Astrocyte (in vitro differentiated cells and primary cell): Measurements from ENCODE around the gene OGFOD2.

Experiments
- EZH2 ChIP-seq: IDR thresholded peaks from 2 replicates; pipeline ENCODE4 v1.6.1; 2012; ENCODE audit warnings: mild to moderate bottlenecking, low read length, inconsistent platforms; ENCODE audit not compliant: insufficient read depth
- TF ChIP-seq, protein P1 (sequence below): IDR thresholded peaks from 2 replicates; pipeline ENCODE4 v1.5.1; 2011; ENCODE audit warnings: low read depth, mild to moderate bottlenecking, inconsistent platforms, low read length, moderate library complexity; ENCODE audit not compliant: insufficient read depth

GRCh38 chr12:122963941-122964265 is 11.1 kb upstream of the OGFOD2 start:
- TF ChIP-seq, protein P1, sequence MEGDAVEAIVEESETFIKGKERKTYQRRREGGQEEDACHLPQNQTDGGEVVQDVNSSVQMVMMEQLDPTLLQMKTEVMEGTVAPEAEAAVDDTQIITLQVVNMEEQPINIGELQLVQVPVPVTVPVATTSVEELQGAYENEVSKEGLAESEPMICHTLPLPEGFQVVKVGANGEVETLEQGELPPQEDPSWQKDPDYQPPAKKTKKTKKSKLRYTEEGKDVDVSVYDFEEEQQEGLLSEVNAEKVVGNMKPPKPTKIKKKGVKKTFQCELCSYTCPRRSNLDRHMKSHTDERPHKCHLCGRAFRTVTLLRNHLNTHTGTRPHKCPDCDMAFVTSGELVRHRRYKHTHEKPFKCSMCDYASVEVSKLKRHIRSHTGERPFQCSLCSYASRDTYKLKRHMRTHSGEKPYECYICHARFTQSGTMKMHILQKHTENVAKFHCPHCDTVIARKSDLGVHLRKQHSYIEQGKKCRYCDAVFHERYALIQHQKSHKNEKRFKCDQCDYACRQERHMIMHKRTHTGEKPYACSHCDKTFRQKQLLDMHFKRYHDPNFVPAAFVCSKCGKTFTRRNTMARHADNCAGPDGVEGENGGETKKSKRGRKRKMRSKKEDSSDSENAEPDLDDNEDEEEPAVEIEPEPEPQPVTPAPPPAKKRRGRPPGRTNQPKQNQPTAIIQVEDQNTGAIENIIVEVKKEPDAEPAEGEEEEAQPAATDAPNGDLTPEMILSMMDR: no peak
- TF ChIP-seq EZH2: no peak
